GM18907 (cell line): ENCODE data around the gene UFC1.
A peak's percentile ranks its signal among the peaks of the same experiment; 100 is the strongest.
"Not testable (repeated sequence)": the region's sequence is repeated elsewhere in the genome, so short reads cannot be mapped to it uniquely, and the experiment has no call there.

Experiments
- ATAC-seq: cut with Tn5 transposase; IDR thresholded peaks from one replicate; pipeline ENCODE4 v1.9.1; 2021; ENCODE audit warnings: mild to moderate bottlenecking, moderate library complexity; ENCODE audit not compliant: unreplicated experiment

The UFC1 gene

DNA sequence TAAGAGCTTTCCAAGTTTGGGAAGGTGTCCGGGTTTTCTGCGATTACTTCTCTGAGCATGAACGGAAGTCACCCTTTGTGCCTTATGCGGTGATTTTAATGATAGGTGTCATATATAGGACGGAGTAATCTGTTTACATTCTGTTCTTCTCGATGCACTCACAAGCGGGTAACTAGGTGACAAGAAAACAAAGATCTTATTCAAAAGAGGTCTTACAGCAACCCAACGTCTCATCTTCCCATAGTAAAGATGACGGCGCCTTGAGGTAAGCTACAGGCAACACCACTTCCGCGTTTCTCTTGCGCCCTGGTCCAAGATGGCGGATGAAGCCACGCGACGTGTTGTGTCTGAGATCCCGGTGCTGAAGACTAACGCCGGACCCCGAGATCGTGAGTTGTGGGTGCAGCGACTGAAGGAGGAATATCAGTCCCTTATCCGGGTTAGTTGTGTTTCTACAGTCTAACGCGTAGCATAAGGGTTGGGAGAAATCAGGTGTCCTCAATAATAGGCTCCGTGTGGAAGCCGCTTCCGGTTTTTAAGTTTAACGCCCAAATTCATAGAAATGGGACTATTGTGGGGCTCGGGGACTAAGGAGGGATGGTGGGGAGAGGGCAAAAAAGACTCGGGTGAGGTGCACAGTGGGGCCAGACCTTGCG is at the start of gene UFC1:
TSS of gene UFC1 (plus strand) at position 297 of the 656 bp plus-strand sequence. CDS start at position 317, 20 bp downstream.
- ATAC-seq = peak; percentile 82

DNA sequence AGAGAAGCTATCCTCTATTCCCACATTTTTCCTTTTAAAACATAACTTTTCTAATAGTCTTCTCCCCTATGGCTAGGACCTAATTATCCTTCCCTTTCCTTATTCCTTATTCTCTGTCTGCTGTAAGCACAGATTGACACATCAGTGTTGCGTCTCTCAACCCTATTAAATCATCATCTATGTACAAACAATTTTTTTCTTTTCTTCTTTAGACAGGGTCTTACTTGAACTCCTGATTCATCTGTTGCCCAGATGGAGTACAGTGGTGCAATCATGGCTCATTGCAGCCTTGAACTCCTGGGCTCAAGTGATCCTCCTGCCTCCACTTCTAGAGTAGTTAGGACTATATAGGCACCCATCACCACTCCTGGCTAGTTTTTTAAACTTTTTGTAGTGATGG is 47.3 kb upstream of the UFC1 start:
- no peak for ATAC-seq

DNA sequence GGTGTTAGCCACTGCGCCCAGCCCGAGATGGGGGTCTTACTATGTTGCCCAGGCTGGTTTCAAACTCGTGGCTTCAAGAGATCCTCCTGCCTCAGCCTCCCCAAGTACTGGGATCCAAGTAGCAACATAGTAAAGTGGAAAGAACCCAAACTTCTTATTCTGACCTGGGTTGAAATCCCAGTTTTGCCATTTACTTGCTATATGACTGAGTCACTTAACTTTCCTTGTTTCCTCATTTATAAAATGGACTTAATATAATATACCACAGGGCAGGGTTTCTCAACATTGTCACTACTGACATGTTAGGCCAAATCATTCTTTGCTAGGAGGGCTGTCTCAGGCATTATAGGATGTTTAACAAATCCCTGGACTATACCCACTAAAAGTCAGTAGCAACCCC is 42.7 kb upstream of the UFC1 start:
- ATAC-seq = no peak

DNA sequence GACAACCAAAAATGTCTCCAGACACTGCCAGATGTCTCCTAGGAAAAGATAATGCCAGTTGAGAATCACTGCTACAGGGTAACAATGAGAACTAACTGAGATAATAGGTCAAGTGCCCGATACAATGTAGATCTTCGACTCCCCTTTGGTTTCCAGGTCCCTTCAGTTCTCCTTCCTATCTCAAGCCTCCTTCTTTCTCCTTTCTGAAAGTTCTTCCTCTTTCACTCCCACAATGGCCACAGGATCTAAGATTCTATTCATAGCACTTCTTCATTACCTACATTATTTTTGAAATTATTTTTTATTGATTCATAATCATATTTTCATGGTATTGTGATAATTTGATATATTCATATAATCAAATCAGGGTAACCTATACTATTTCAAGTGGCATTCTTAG is 42.3 kb upstream of the UFC1 start:
- ATAC-seq = no peak

DNA sequence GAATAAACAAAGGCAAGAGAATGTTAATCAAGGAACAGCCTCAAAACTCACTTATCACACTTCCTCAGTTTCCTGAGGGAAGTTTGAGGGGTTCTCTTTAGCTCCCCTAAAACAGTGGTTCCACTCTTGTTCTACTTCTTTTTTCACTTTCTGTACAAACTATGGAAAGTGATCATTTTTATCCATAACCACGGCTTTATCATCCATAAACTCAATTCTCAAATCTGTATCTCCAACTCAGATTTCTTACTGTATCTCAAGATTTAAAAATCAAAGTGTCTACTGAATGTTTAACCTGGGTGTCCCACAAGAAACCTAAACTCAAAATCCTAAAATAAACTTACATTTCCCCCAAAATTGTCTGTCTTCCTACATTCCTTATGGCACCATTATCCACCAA is 39.9 kb upstream of the UFC1 start:
- ATAC-seq = no peak

DNA sequence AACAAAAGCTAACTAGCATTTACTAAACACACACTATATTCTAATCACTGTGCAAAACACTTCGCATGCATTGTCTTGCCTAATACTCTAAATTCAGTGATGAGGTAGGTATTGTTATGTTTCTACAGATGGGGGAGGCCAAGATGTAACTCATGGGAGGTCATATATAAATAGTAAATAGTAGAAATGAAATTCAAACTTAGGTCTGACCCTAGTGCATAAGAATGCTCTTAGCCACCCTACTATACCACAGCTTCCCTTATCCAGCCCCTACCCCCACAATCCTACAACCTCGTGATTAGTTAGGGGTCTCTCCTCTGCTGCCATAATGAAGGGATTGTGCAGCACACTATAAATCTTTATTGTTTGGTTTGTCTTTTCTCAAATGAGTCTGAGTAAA is 39.2 kb upstream of the UFC1 start:
- ATAC-seq = no peak

DNA sequence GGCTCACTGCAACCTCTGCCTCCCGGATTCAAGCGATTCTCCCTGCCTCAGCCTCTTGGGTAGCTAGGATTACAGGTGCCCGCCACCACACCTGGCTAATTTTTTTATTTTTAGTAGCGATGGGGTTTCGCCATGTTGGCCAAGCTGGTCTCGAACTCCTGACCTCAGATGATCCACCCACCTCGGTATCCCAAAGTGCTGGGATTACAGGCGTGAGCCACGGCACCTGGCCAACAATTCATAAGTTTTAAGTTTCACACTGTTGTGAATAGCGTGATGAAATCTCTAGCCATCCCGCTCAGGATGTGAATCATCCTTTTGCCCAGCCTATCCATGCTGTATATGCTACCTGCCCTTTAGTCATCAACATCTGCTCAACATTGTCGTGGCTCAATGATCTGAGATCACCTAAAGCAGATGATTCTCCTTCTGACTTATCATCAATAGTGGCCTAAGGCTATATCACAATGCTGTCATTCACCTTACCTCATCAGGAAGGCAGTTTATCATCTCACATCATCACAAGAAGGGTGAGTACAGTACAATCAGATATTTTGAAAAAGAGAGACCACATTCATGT is 38.6 kb upstream of the UFC1 start:
- no peak for ATAC-seq

DNA sequence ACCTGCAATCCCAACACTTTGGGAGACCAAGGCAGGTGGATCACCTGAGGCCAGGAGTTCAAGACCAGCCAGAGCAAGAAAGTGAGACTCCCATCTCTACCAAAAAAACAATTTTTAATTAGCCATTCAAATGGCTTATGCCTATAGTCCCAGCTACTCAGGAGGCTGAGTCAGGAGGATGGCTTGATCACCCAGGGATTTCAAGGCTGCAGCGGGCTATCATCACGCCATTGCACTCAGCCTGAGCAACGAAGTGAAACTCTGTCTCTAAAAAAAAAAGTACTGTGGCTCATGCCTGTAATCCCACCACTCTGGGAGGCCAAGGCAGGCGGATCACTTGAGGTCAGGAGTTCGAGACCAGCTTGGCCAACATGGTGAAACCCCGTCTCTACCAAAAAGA is 37.8 kb upstream of the UFC1 start:
- not testable (repeated sequence) for ATAC-seq

DNA sequence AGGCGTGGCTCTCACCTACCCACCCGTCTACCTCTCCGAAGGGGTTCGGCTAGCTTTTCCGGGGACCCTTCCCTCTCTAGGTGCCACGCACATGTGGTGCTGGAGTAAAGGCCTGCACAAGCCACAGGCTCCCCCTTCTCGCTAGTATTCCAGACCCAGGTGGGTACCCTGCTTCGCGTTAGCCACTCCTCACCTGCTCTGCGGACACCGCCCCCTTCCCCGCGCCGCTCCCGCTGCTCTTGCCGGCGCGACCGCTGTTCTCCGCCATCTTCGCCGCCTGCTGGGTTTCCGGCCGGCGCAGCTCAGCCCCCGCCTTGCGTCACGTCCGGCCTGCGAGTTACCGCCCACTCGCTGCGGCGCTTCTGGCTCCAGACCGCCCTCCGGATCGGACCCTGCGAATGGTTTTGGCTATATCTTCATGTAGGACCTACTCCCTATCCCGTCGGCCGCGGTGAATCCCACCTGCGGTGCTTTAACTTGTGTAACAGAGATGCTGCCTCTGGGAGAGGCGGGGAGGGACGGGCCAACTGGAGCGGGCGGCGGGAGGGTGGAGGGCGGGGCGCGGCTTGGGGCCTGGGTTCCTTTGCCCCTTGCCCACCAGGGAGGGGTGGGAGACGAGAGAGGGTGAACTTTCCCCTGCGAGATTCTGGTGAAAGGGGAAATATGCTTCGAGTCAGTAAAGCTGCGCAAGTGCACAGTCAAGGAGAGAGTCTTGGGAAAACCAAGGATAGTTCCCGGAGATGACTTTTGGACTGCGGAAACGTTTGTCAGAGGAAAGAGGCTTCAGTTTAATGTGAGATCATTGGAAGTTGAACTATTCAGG is 35.8 kb upstream of the UFC1 start, which contains the start of the genes NIT1 and PFDN2:
TSS of gene NIT1 (plus strand) at position 347 of the 823 bp plus-strand sequence. CDS start at position 419, 72 bp downstream.
TSS of gene PFDN2 (minus strand) at position 279 of the 823 bp plus-strand sequence. CDS start at position 268, 11 bp downstream.
- ATAC-seq = peak; percentile 80

DNA sequence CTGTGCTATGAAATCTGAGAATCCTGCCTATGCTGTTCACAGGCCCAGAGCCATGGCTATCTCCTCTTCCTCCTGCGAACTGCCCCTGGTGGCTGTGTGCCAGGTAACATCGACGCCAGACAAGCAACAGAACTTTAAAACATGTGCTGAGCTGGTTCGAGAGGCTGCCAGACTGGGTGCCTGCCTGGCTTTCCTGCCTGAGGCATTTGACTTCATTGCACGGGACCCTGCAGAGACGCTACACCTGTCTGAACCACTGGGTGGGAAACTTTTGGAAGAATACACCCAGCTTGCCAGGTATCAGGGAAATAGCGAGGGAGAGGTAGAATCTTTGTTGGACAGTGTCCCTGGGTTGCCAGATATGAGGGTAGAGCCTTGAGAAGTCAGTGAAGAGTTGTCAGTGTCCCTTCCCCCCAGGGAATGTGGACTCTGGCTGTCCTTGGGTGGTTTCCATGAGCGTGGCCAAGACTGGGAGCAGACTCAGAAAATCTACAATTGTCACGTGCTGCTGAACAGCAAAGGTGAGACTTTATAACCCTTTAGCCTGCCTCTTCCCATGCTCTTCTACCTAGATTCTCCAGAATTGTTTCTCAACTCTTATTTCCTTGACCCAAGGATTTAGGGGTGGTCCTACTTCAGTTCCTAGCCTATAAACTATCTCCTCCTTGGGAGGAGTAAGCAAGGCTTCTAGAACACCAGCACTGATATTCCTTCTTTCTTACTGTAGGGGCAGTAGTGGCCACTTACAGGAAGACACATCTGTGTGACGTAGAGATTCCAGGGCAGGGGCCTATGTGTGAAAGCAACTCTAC is 34.5 kb upstream of the UFC1 start:
- peak; percentile 50 for ATAC-seq

DNA sequence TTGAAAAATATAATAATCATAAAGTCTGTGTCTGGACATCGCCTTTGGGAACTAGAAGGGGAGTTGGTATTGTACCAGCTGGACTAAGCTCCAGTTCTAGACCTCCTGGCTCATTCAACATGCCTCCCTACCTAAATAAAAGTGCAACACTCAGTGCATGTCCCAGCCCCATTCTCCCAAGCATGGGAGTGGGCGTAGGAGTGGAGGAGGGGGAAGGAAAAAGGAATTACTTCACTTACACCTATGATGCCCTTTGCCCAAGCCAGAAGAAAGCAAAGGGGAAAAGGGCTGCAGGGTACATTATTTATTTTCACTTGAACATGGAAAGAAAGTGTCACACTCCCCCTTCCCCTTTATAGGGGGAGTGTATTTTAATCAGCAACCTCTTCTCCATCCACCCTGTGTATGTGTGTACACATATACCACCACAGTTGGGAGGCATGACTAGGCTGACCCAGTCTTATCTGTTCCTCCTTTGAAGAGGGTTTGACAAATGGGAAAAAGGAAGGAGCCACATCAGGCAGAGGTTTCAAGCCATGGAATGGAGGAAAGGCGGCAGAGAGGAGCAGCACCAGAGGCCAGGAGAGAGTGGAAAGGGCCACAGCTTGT is 32.6 kb upstream of the UFC1 start:
- ATAC-seq = no peak

DNA sequence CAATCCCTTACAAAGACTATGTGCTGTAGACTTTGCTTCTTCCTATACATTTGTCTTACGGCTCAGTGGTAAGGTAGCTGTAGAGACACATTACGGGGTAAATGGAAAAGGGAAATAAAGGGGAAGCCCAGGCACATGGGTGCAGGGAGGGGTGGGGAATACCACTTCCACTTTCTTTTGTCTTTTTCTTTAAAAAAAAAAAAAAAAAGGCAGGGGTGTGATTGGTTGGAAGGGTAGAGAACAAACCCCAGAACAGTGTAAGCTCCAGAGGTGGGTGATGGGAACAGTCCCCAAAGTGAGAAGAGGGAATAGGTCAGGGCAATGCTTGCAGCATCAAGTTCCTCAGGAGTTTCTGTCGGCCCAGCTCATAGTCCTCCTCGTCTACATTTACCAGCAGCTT is 31.9 kb upstream of the UFC1 start:
- no peak for ATAC-seq

DNA sequence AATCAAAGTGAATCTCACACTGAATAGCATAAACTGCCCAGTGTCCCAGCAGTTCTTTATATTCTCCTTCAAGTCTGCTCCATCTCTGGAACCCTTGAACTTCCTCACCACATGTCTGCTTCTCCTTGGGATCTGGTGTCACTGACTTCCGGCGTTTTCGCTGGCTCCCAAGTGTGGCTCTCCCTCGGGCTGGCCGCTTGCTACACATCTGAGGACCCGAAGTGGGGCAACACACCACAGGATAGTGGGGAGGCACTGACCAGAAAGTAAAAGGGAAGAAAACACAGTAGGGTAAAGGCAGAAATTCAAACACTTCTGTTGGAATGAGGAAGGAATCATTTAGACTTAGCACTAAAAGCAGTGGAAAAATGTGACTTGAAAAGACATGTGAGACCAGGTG is 30.8 kb upstream of the UFC1 start:
- ATAC-seq = no peak

DNA sequence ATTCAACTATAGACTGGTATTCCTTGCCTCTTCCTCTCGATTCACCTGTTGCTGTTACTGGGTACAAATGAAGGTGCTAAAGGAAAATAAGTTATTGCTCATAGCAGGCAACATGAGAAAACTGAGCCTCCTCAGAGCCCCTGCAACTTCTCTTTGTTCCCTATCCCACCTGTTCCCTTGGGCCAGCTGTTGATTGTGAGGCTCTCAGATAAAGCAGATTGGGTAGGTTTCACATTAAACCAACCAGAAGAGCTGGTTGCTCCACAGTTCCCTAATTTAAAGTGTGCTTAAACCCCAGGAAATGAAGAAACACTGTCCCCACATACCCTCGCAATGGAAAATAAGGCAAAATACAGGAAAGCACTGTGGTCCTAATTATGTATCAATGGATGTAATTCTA is 26.1 kb upstream of the UFC1 start:
- ATAC-seq = no peak

DNA sequence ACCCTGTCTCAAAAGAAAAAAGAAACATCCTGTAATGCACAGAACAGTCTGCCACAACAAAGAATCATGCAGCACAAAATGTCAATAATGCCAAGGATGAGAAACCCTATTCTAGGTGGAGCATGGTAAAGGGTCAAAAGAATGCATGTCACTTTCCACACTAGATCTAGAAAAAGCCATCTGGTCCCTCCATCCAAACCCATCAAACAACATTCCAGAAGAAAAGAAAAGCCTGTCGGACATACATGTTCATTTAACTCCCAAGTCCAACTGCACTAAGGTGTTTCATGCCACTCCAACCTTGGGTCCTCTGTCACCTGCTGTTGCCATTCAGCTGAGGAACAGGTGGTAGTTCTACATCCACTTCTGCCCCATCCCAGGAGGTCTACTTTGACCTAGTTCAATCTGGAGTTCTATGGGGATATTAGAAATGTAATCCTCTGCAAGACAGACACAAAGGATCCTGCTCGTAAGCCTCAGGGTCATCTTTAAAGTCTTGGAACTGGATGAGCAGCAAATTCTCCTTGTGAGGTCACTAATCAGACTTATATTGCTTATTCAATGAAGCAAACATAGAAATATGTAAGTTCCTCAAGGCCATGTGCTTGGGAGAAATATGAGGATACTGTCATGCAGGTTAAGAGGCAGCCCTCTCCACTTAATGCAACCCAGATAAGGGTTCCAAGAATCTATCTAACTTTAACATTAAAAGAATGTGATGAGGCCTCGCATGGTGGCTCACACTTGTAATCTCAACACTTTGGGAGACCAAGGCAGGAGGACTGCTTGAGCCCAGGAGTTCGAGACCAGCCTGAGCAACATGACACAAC is 25.0 kb upstream of the UFC1 start:
- ATAC-seq = no peak

DNA sequence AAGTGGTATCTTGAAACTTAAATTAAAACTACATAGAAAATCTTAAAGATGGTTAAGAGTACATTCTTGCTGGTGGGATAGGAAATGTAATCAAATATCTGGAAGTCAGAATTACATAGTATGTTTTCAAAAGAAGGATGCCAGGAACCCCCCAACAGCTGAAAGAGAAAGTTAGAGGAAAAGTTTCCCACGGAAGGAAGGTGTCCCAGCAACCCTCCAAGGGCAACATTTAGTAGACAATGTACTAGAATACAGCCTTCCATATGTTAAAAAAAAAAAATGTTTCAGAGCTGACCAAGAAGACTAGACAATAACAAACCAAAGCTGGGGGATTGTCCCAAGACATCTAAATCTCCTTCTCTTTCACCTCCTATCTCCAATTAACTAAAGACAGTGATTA is 23.5 kb upstream of the UFC1 start:
- ATAC-seq = no peak

DNA sequence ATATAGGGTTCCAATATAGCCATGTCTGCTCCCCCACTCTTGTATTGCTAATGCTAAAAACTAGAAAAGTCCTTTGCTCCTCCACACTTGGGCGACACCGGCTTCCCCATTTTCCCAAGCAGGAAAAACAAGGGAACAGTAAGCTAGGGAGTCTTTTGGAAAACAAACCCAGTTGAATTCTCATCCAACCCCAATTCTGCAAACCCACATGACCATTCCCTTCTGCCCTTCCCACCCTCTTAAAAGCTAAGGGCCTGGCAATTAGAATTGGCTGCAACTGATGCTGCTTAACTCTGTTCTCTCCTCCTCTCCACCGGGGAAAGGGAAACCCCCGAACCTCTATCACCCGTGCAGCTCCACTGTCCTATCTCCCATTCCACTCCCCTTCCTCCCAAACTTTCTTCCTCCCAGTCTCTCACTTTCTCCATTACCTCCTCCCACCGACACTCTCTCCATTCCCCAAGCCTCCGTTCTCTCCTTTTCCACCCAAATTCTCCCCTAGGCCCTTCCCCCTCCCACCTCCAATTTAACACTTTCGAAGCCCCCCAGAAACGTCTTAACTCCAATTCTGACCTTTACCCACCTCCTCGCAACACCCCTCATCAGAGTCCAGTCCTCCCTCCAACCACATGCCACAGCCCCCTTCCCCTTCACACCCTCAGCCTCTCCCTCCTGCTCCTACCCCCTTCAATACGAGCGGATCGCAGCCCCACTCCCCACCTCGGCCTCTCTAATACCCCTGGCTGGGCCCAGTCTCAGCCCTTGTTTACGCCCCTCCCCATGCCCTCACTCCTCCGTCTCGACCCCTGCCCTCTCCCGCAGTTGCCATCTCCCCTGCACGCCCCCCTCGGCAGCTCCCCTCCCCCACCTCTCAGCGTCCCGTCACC is 22.0 kb upstream of the UFC1 start:
- ATAC-seq = no peak

DNA sequence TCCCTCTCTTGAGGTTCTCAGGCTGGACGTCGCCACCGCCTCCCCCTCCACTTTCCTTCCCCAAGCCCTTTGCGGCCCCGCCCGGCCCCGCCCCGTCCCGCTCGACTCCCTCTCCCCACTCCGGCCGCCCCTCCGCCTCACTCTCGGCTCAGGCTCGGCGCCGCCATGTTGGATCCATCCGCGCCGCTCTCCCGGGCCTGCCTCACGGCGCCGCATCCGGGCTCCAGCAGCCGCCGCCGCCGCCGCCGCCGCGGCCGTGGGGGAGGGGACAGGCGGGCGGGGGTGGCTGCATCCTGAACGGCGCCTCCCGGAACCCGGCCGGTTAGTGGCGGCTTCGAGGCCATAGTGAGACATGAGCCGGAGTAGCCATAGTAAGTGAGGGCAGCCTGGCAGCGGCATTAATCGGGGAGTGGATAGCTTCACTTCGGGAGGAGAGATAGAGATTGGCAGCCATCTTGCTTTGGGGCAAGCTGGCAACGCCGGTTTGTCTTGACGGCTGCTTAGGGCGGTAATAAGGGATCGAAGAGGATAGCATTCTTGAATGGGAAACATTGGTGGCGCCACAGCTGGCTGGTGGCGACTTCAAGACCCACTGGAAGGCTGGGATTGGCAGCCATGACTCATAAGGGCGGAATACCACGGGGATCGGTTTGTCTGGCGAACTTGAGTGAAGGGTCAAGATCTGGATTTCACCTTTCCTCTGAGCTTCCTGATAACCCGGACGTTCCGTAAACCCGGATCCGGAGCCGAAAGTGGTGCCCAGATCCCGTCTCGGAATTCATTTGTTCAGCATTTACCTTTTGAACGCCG is 21.2 kb upstream of the UFC1 start, which contains the start of gene DEDD:
TSS of gene DEDD (minus strand) at position 258 of the 810 bp plus-strand sequence. CDS start 8,205 bp downstream, outside the sequence.
- peak; percentile 95 for ATAC-seq
